ENCODE data around the gene CMTM3.

DNA sequence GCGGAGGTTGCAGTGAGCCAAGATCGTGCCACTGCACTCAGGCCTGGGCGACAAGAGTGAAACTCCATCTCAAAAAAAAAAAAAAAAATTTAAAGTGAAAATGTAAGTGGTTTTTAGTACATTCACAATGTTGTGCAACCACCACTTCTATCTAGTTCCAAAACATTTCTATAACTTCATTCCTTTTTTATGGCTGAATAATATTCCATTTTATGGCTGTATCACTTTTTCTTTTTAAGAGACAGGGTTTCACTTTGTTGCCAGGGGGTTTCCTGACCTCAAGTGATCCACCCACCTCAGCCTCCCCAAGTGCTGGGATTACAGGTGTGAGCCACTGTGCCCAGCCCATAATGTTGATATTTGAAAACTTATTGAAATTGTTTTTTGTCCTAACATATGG is 11.7 kb upstream of the CMTM3 start:
- TF ChIP-seq POLR2A (IDR thresholded peaks at IDR 0.05) (no peak), POLR2AphosphoS5 (IDR thresholded peaks at IDR 0.05) (no peak)
- TF ChIP-seq, protein P1, sequence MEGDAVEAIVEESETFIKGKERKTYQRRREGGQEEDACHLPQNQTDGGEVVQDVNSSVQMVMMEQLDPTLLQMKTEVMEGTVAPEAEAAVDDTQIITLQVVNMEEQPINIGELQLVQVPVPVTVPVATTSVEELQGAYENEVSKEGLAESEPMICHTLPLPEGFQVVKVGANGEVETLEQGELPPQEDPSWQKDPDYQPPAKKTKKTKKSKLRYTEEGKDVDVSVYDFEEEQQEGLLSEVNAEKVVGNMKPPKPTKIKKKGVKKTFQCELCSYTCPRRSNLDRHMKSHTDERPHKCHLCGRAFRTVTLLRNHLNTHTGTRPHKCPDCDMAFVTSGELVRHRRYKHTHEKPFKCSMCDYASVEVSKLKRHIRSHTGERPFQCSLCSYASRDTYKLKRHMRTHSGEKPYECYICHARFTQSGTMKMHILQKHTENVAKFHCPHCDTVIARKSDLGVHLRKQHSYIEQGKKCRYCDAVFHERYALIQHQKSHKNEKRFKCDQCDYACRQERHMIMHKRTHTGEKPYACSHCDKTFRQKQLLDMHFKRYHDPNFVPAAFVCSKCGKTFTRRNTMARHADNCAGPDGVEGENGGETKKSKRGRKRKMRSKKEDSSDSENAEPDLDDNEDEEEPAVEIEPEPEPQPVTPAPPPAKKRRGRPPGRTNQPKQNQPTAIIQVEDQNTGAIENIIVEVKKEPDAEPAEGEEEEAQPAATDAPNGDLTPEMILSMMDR (IDR thresholded peaks at IDR 0.05), result no peak

Data from upper lobe of left lung (tissue), 4 donors.